HL-60/S4 treated with phorbol 12-myristate 13-acetate at 8.2 ng/mL for 4 days and 3 days (cell line): Measurements from ENCODE around the gene AIG1.
"Not testable (repeated sequence)": the region's sequence is repeated elsewhere in the genome, so short reads cannot be mapped to it uniquely, and the experiment has no call there.

Experiments
- in situ Hi-C: fragments of 300-500 bp; cut with MboI; formaldehyde crosslinking; loops from 2 replicates; pipeline ENCODE4 v1.15.0; 2022; ENCODE audit warnings: low sequenced_read_pairs

Gene AIG1

GRCh38 chr6:143313163-143313562 is 252.5 kb downstream of the AIG1 start:
- in situ Hi-C loops = no loop called here

GRCh38 chr6:143321491-143322086 is 260.9 kb downstream of the AIG1 start:
- in situ Hi-C loops = no loop called here

- in situ Hi-C loops = no loop called here
Measured at GRCh38 chr6:143322386-143322785, 261.7 kb downstream of the AIG1 start.

- in situ Hi-C loops = no loop called here
Measured at GRCh38 chr6:143323729-143324470, 263.2 kb downstream of the AIG1 start.

GRCh38 chr6:143325379-143326140 is 264.9 kb downstream of the AIG1 start:
- in situ Hi-C loops = no loop called here

GRCh38 chr6:143328876-143329275 is 268.2 kb downstream of the AIG1 start:
- in situ Hi-C loops = no loop called here

GRCh38 chr6:143329323-143329722 is 268.6 kb downstream of the AIG1 start:
- in situ Hi-C loops = no loop called here

GRCh38 chr6:143331362-143331761 is 270.7 kb downstream of the AIG1 start:
- in situ Hi-C loops = no loop called here

- in situ Hi-C loops = no loop called here
Measured at GRCh38 chr6:143332153-143332845, 271.6 kb downstream of the AIG1 start.

- in situ Hi-C loops = no loop called here
Measured at GRCh38 chr6:143333081-143333480, 272.4 kb downstream of the AIG1 start.

GRCh38 chr6:143333749-143334520 is 273.2 kb downstream of the AIG1 start:
- in situ Hi-C loops = no loop called here

GRCh38 chr6:143335865-143336264 is 275.2 kb downstream of the AIG1 start:
- in situ Hi-C loops = no loop called here

- in situ Hi-C loops = no loop called here
Measured at GRCh38 chr6:143336446-143337152, 275.9 kb downstream of the AIG1 start.

GRCh38 chr6:143337201-143337949 is 276.7 kb downstream of the AIG1 start:
- in situ Hi-C loops = no loop called here

- in situ Hi-C loops = no loop called here
Measured at GRCh38 chr6:143339223-143339622, 278.5 kb downstream of the AIG1 start.

GRCh38 chr6:143345477-143345876 is 284.8 kb downstream of the AIG1 start:
- in situ Hi-C loops = not testable (repeated sequence)

- in situ Hi-C loops = no loop called here
Measured at GRCh38 chr6:143346004-143346403, 285.3 kb downstream of the AIG1 start.

- in situ Hi-C loops = no loop called here
Measured at GRCh38 chr6:143348531-143348930, 287.8 kb downstream of the AIG1 start.

- in situ Hi-C loops = no loop called here
Measured at GRCh38 chr6:143349530-143349929, 288.8 kb downstream of the AIG1 start.
